Measurements from ENCODE around the gene COL13A1.

COL13A1 gene

DNA sequence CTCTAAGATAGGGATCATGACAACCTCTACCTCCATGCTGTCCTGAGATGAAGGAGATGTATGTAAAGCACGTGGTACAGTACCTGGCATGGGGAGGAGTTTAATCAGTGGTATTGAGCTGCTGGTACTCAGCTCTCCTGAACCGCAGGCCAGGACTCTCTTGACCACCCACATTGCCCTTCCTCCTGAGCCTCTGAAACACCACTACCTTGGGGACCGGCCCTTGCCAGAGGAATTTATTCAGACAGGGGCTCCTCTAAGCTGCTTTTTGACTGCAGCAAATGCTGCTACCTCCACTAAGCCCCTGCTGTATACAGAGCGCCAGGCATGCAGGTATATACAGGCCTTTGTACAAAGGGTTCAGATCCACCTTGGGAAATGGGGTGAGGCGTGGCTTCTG lies 36.7 kb downstream of the COL13A1 start:
- no peak for FAIRE-seq
- no peak for DNase-seq (ENCODE audit: insufficient read length, low spot score)
- TF ChIP-seq TAF1 (IDR thresholded peaks at IDR 0.05; ENCODE audit: low read depth, low read length) = no peak
- TF ChIP-seq POU2F2 (IDR thresholded peaks at IDR 0.05; ENCODE audit: low read depth, low read length) = no peak
- no peak for TF ChIP-seq PAX5 (IDR thresholded peaks at IDR 0.05; ENCODE audit: insufficient read depth, low read length, severe bottlenecking)
- TF ChIP-seq SPI1 (IDR thresholded peaks at IDR 0.05; ENCODE audit: low read depth, low read length) = no peak
- TF ChIP-seq POLR2AphosphoS5 (IDR thresholded peaks at IDR 0.05; ENCODE audit: low read depth, low read length) = no peak
- TF ChIP-seq POLR2A (IDR thresholded peaks at IDR 0.05; ENCODE audit: low read depth, low read length) = no peak

DNA sequence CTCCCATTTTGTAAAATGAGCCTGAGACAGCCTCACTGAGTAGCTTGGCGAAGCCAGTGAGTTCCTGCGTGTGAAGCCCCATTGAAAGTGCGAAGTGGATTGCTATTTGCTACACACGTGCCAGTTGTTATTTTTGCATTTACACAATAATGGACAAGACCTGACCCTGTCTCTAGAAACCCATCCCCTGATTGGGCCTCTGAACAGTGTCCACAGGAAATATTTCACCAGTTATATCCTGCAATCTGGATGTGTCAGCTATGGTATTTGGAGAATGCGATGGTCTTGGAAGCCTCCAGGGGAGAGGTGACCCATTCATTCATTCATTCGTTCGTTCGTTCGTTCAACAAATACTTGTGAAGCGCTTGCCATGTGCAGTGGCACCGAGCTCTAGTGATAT lies 37.1 kb downstream of the COL13A1 start:
- DNase-seq (ENCODE audit: insufficient read length, low spot score) (no peak), FAIRE-seq (no peak)
- no peak for TF ChIP-seq TAF1 (IDR thresholded peaks at IDR 0.05; ENCODE audit: low read depth, low read length)

DNA sequence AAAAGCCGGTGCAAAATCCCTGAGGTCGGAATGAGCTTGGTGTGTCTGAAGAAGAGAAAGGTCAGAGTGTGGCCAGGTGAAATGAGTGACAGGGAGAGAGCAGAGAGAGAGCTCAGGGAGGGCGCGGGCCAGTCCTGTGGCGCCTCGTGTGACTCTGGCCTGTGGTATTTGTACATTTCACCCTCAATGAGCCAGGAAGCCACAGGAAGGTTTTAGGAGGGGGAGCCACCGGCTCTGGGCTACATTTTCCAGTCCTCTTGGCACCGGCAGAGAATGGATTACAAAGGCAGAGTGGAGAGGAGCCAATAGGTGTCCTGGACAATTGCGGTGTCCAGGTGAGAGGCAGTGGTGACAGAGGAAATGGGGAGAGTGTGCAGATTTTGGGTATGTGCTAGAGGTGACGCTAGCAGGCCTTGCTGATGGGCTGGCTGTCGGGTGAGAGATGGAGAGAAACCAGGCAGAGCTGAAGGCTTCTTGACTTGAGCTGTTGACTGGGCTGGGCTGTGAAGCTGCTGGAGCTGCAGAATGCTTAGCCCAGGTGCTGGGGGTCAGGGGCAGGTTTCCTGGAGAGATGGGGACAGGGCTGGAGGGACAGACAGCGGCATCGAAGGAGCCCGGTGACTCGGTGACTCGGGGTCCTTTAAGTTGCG lies 38.1 kb downstream of the COL13A1 start:
- DNase-seq (ENCODE audit: insufficient read length, low spot score) (no peak), FAIRE-seq (no peak)
- TF ChIP-seq SPI1 (IDR thresholded peaks at IDR 0.05; ENCODE audit: low read depth, low read length) = no peak

DNA sequence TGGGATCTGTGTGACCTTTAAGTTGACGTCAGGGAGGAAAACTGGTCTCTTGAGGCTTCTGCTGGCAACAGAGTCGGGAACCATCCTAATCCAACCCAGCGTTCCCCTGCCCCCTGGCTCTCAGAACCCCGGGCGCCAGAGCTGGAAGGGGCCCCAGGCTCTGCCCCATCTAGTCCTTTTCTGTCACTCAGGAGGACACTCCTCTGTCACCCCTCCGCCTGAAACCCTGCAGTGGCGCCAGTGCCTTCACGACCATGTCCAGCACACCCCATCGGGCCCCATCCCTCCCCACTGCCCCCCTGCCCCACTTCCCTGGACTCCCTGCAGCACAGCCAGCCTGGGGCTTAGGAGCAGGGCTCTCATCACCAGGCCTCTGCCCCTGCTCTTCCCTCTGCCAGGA lies 39.1 kb downstream of the COL13A1 start:
- DNase-seq (ENCODE audit: insufficient read length, low spot score) (no peak), FAIRE-seq (no peak)
- TF ChIP-seq TAF1 (IDR thresholded peaks at IDR 0.05; ENCODE audit: low read depth, low read length) (no peak), PAX5 (IDR thresholded peaks at IDR 0.05; ENCODE audit: insufficient read depth, low read length, severe bottlenecking) (no peak)

DNA sequence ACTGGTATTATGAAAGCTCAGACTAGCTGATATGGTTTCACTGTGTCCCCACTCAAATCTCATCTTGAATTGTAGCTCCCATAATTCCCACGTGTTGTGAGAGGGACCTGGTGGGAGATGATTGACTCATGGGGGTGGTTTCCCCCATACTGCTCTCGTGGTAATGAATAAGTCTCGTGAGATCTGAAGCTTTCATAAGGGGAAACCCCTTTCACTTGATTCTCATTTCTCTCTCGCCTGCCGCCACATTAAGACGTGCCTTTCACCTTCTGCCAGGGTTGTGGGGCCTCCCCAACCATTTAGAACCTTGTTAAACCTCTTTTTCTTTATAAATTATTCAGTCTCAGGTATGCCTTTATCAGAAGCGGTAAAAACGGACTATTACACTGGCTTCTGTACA lies 40.3 kb downstream of the COL13A1 start:
- TF ChIP-seq POLR2AphosphoS5 (IDR thresholded peaks at IDR 0.05; ENCODE audit: low read depth, low read length) = no peak
- no peak for TF ChIP-seq POU2F2 (IDR thresholded peaks at IDR 0.05; ENCODE audit: low read depth, low read length)
- no peak for TF ChIP-seq POLR2A (IDR thresholded peaks at IDR 0.05; ENCODE audit: low read depth, low read length)
- no peak for TF ChIP-seq TAF1 (IDR thresholded peaks at IDR 0.05; ENCODE audit: low read depth, low read length)
- no peak for TF ChIP-seq PAX5 (IDR thresholded peaks at IDR 0.05; ENCODE audit: insufficient read depth, low read length, severe bottlenecking)
- no peak for TF ChIP-seq SPI1 (IDR thresholded peaks at IDR 0.05; ENCODE audit: low read depth, low read length)
- DNase-seq (ENCODE audit: insufficient read length, low spot score) (no peak), FAIRE-seq (no peak)

DNA sequence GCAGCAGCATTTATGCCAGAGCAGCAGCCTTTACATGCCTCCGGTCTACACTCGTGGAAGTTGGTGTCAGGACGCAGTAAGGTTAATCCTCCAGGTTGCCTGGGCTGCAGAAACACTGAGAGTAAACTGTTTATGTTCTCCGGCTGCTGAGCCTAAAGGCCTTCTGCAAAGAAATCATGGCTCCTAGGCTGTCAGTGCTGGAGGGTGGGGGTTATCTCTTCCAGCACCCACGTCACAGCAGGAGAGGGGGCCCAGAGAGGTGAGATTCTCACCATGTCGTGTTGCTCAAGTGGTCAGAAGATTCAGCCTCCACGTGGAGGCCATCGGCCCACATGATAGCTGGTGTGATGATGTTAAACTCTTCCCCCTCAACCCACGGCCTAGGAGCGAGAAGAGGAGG lies 41.2 kb downstream of the COL13A1 start:
- no peak for FAIRE-seq
- no peak for DNase-seq (ENCODE audit: insufficient read length, low spot score)
- no peak for TF ChIP-seq SPI1 (IDR thresholded peaks at IDR 0.05; ENCODE audit: low read depth, low read length)
- TF ChIP-seq POU2F2 (IDR thresholded peaks at IDR 0.05; ENCODE audit: low read depth, low read length) = no peak
- no peak for TF ChIP-seq TAF1 (IDR thresholded peaks at IDR 0.05; ENCODE audit: low read depth, low read length)
- TF ChIP-seq POLR2A (IDR thresholded peaks at IDR 0.05; ENCODE audit: low read depth, low read length) = no peak
- TF ChIP-seq POLR2AphosphoS5 (IDR thresholded peaks at IDR 0.05; ENCODE audit: low read depth, low read length) = no peak
- no peak for TF ChIP-seq PAX5 (IDR thresholded peaks at IDR 0.05; ENCODE audit: insufficient read depth, low read length, severe bottlenecking)

DNA sequence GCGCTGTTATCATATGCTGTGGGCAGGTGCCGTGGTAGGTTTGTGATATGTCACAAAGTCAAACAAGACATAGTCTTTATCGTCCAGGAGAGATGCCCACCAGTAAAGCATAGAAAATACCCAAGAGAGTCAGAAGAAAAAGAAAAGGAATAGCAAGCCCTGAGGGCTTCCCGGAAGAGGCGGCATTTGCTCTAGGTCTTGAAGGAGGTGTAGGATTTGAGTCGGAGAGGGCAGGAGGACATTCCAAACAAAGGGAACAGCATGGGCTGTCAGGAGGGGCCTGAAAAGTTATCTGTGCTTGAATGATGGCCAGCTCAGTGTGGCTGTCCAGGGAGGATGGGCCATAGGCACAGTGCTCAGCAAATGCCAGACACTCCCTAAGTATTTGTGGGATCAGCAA lies 42.2 kb downstream of the COL13A1 start:
- FAIRE-seq (no peak), DNase-seq (ENCODE audit: insufficient read length, low spot score) (no peak)
- TF ChIP-seq SPI1 (IDR thresholded peaks at IDR 0.05; ENCODE audit: low read depth, low read length) (no peak), POU2F2 (IDR thresholded peaks at IDR 0.05; ENCODE audit: low read depth, low read length) (no peak), POLR2AphosphoS5 (IDR thresholded peaks at IDR 0.05; ENCODE audit: low read depth, low read length) (no peak), POLR2A (IDR thresholded peaks at IDR 0.05; ENCODE audit: low read depth, low read length) (no peak), TAF1 (IDR thresholded peaks at IDR 0.05; ENCODE audit: low read depth, low read length) (no peak), PAX5 (IDR thresholded peaks at IDR 0.05; ENCODE audit: insufficient read depth, low read length, severe bottlenecking) (no peak)

DNA sequence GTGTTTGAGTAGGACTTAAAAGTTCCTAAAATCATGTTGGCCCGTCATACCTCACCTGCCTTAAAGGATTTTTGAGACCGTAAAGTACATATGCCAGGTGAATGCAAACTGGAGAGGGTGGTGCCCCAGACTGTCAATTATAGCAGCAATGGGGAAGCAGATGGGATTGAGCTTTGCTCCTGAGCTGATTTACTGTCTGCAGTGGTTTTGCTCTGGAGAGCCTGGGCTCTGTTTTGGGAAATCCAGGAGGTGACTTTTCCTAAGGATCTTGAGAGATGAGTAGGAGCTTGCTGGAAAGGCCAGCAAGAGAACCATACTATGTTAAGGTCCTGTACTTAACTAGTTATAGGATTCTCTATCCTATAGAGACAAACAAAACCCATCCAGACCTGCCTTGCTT lies 43.0 kb downstream of the COL13A1 start:
- FAIRE-seq (no peak), DNase-seq (ENCODE audit: insufficient read length, low spot score) (no peak)
- TF ChIP-seq TAF1 (IDR thresholded peaks at IDR 0.05; ENCODE audit: low read depth, low read length) = no peak
- TF ChIP-seq PAX5 (IDR thresholded peaks at IDR 0.05; ENCODE audit: insufficient read depth, low read length, severe bottlenecking) = no peak
- TF ChIP-seq POLR2A (IDR thresholded peaks at IDR 0.05; ENCODE audit: low read depth, low read length) = no peak
- no peak for TF ChIP-seq POU2F2 (IDR thresholded peaks at IDR 0.05; ENCODE audit: low read depth, low read length)
- TF ChIP-seq POLR2AphosphoS5 (IDR thresholded peaks at IDR 0.05; ENCODE audit: low read depth, low read length) = no peak
- TF ChIP-seq SPI1 (IDR thresholded peaks at IDR 0.05; ENCODE audit: low read depth, low read length) = no peak

DNA sequence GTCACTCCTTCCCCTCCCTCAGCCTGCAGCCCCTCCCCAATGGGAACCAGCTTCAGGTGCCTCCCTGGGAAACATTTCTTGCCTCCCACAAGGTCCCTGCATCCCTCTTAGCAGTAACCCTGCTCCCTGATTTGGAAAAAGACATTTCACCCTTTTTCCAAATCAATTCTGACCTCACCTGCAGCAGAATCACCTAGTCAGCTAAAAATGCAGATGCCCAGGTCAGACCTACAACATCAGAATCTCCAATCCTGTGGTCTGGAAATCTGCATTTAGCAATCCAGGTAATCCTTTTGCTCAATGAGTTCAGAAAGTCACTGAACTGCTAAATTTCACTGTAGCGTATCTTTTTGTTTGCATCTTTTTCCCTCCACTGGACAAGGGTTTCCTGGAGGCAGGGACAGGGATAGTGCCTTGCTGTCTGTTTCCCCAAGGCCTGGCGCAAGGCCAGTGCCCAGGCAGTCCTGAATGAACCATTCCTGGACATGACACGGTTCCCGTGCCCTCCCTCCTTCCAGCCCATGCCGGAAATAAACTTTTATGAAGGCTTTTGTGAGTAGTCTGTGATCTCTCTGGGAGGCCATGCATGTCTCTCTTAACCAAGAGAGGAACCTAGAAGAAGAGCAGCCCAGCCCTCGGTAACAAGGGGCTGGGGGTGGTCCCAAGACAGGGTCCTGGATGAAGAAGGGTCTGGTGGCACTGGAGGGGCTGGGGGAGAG lies 44.0 kb downstream of the COL13A1 start:
- DNase-seq (ENCODE audit: insufficient read length, low spot score) (no peak), FAIRE-seq (no peak)
- TF ChIP-seq TAF1 (IDR thresholded peaks at IDR 0.05; ENCODE audit: low read depth, low read length) = no peak
- TF ChIP-seq PAX5 (IDR thresholded peaks at IDR 0.05; ENCODE audit: insufficient read depth, low read length, severe bottlenecking) = no peak
- TF ChIP-seq POLR2A (IDR thresholded peaks at IDR 0.05; ENCODE audit: low read depth, low read length) = no peak
- no peak for TF ChIP-seq POLR2AphosphoS5 (IDR thresholded peaks at IDR 0.05; ENCODE audit: low read depth, low read length)
- no peak for TF ChIP-seq SPI1 (IDR thresholded peaks at IDR 0.05; ENCODE audit: low read depth, low read length)
- TF ChIP-seq POU2F2 (IDR thresholded peaks at IDR 0.05; ENCODE audit: low read depth, low read length) = no peak

DNA sequence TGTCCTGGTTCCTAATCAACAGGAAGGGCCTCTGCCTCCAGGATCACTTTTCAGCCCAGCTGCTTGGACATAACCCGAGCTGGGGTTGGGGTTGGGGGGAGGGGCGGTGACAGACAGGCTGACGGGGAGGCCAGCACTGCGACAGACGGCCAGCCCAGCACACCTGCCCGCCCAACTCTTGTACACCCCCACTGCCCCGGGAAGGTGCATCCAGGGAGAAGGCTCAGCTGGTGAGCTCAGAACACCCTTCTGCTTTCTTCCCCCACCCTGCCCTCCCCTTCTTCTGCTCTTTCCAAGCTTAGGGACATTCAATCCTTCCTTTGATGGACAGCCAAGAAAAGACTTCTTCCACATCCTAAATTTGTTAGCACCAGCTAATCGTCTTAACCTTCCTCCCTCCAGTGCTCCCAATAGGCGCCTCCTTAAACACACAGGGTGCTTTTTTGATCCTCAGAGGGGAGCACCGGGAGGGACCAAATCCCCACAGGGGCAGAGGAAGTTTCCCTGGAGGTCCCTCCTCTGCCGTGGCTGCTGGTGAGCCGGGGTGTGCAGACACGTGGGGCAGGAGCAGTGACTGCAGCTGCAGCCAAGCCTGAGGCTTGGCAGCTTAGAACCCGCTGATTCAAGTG lies 44.7 kb downstream of the COL13A1 start:
- DNase-seq (ENCODE audit: insufficient read length, low spot score) (no peak), FAIRE-seq (no peak)
- TF ChIP-seq PAX5 (IDR thresholded peaks at IDR 0.05; ENCODE audit: insufficient read depth, low read length, severe bottlenecking) (no peak), POU2F2 (IDR thresholded peaks at IDR 0.05; ENCODE audit: low read depth, low read length) (no peak), POLR2A (IDR thresholded peaks at IDR 0.05; ENCODE audit: low read depth, low read length) (no peak), POLR2AphosphoS5 (IDR thresholded peaks at IDR 0.05; ENCODE audit: low read depth, low read length) (no peak), TAF1 (IDR thresholded peaks at IDR 0.05; ENCODE audit: low read depth, low read length) (no peak), SPI1 (IDR thresholded peaks at IDR 0.05; ENCODE audit: low read depth, low read length) (no peak)
